ENCODE data around the gene DNAJC1.

Gene DNAJC1

GRCh38 chr10:21797984-21798765 lies 205.4 kb downstream of the DNAJC1 start:
- no peak for DNase-seq
- Histone ChIP-seq H3K27me3 (replicated peaks in 2 of 5; ENCODE audit: control insufficient read depth in 4 of 5, insufficient read depth in 5 of 5, low read length in 4 of 5) (no peaks in the 10 kb centered on the region), H3K9me3 (ENCODE audit: control extremely low read depth in 1 of 5, control insufficient read depth in 4 of 5, insufficient read depth in 2 of 5, low read depth in 1 of 5, low read length in 4 of 5) (peaks cover 0 to 3% (median under 1%) of the 10 kb centered on the region in 5 experiments), H3K4me1 (ENCODE audit: control extremely low read depth in 1 of 4, control insufficient read depth in 4 of 4, insufficient read depth in 4 of 4, low read length in 3 of 4) (no peaks in the 10 kb centered on the region), H3K4me3 (ENCODE audit: control insufficient read depth in 1 of 7, extremely low read depth in 1 of 7, insufficient read depth in 4 of 7, low read depth in 2 of 7, low read length in 6 of 7) (no peak overlapping the region), H3K27ac (ENCODE audit: insufficient read depth in 1 of 2, low read depth in 1 of 2, low read length in 2 of 2, poor library complexity in 1 of 2, severe bottlenecking in 2 of 2) (no peak overlapping the region), H3K36me3 (ENCODE audit: control insufficient read depth in 4 of 4, insufficient read depth in 4 of 4, low read length in 3 of 4) (peaks cover 2 to 39% (median 7%) of the 10 kb centered on the region in 4 experiments)
- ChIA-PET POLR2A (no interaction called here), CTCF (no interaction called here)
- WGBS (ENCODE audit: insufficient coverage) = 88% methylated on average over 5 of the region's 5 CpGs

- Histone ChIP-seq H3K27me3 (replicated peaks in 2 of 5; ENCODE audit: control insufficient read depth in 4 of 5, insufficient read depth in 5 of 5, low read length in 4 of 5) (no peaks in the 10 kb centered on the region), H3K4me1 (ENCODE audit: control extremely low read depth in 1 of 4, control insufficient read depth in 4 of 4, insufficient read depth in 4 of 4, low read length in 3 of 4) (no peaks in the 10 kb centered on the region), H3K4me3 (ENCODE audit: control insufficient read depth in 1 of 7, extremely low read depth in 1 of 7, insufficient read depth in 4 of 7, low read depth in 2 of 7, low read length in 6 of 7) (no peak overlapping the region), H3K36me3 (ENCODE audit: control insufficient read depth in 4 of 4, insufficient read depth in 4 of 4, low read length in 3 of 4) (peaks cover 2 to 41% (median 7%) of the 10 kb centered on the region in 4 experiments), H3K27ac (ENCODE audit: insufficient read depth in 1 of 2, low read depth in 1 of 2, low read length in 2 of 2, poor library complexity in 1 of 2, severe bottlenecking in 2 of 2) (no peak overlapping the region), H3K9me3 (ENCODE audit: control extremely low read depth in 1 of 5, control insufficient read depth in 4 of 5, insufficient read depth in 2 of 5, low read depth in 1 of 5, low read length in 4 of 5) (peaks cover 0 to 3% (median 2%) of the 10 kb centered on the region in 5 experiments)
- DNase-seq = no peak
- ChIA-PET POLR2A (no interaction called here), CTCF (no interaction called here)
- no CpG with 5 or more reads among the region's 3 CpGs for WGBS (ENCODE audit: insufficient coverage)
Observed at GRCh38 chr10:21797533-21797932, 206.0 kb downstream of the DNAJC1 start.

GRCh38 chr10:21791276-21791675 lies 212.3 kb downstream of the DNAJC1 start:
- Histone ChIP-seq H3K4me3 (ENCODE audit: control insufficient read depth in 1 of 7, extremely low read depth in 1 of 7, insufficient read depth in 4 of 7, low read depth in 2 of 7, low read length in 6 of 7) (no peak overlapping the region), H3K27me3 (replicated peaks in 2 of 5; ENCODE audit: control insufficient read depth in 4 of 5, insufficient read depth in 5 of 5, low read length in 4 of 5) (no peaks in the 10 kb centered on the region), H3K4me1 (ENCODE audit: control extremely low read depth in 1 of 4, control insufficient read depth in 4 of 4, insufficient read depth in 4 of 4, low read length in 3 of 4) (no peaks in the 10 kb centered on the region), H3K36me3 (ENCODE audit: control insufficient read depth in 4 of 4, insufficient read depth in 4 of 4, low read length in 3 of 4) (peaks cover 0 to 15% (median 4%) of the 10 kb centered on the region in 4 experiments), H3K9me3 (ENCODE audit: control extremely low read depth in 1 of 5, control insufficient read depth in 4 of 5, insufficient read depth in 2 of 5, low read depth in 1 of 5, low read length in 4 of 5) (peaks cover 0 to 16% (median 4%) of the 10 kb centered on the region in 5 experiments), H3K27ac (ENCODE audit: insufficient read depth in 1 of 2, low read depth in 1 of 2, low read length in 2 of 2, poor library complexity in 1 of 2, severe bottlenecking in 2 of 2) (no peak overlapping the region)
- ChIA-PET CTCF (no interaction called here), POLR2A (no interaction called here)
- WGBS (ENCODE audit: insufficient coverage) = no CpG with 5 or more reads among the region's 2 CpGs
- DNase-seq = no peak

- Histone ChIP-seq H3K9me3 (ENCODE audit: control extremely low read depth in 1 of 5, control insufficient read depth in 4 of 5, insufficient read depth in 2 of 5, low read depth in 1 of 5, low read length in 4 of 5) (peaks cover 0 to 9% (median 2%) of the 10 kb centered on the region in 5 experiments), H3K4me3 (ENCODE audit: control insufficient read depth in 1 of 7, extremely low read depth in 1 of 7, insufficient read depth in 4 of 7, low read depth in 2 of 7, low read length in 6 of 7) (no peak overlapping the region), H3K27ac (ENCODE audit: insufficient read depth in 1 of 2, low read depth in 1 of 2, low read length in 2 of 2, poor library complexity in 1 of 2, severe bottlenecking in 2 of 2) (no peak overlapping the region), H3K4me1 (ENCODE audit: control extremely low read depth in 1 of 4, control insufficient read depth in 4 of 4, insufficient read depth in 4 of 4, low read length in 3 of 4) (no peaks in the 10 kb centered on the region), H3K36me3 (ENCODE audit: control insufficient read depth in 4 of 4, insufficient read depth in 4 of 4, low read length in 3 of 4) (peaks cover 0 to 12% (median 6%) of the 10 kb centered on the region in 4 experiments), H3K27me3 (replicated peaks in 2 of 5; ENCODE audit: control insufficient read depth in 4 of 5, insufficient read depth in 5 of 5, low read length in 4 of 5) (no peaks in the 10 kb centered on the region)
- WGBS (ENCODE audit: insufficient coverage) = 100% methylated on average over 1 of the region's 1 CpG
- POLR2A ChIA-PET = no interaction called here
- CTCF ChIA-PET = no interaction called here
- DNase-seq = no peak
Observed at GRCh38 chr10:21776883-21777282, 226.6 kb downstream of the DNAJC1 start.

- Histone ChIP-seq H3K4me3 (ENCODE audit: control insufficient read depth in 1 of 7, extremely low read depth in 1 of 7, insufficient read depth in 4 of 7, low read depth in 2 of 7, low read length in 6 of 7) (no peak overlapping the region), H3K27ac (ENCODE audit: insufficient read depth in 1 of 2, low read depth in 1 of 2, low read length in 2 of 2, poor library complexity in 1 of 2, severe bottlenecking in 2 of 2) (no peak overlapping the region), H3K4me1 (ENCODE audit: control extremely low read depth in 1 of 4, control insufficient read depth in 4 of 4, insufficient read depth in 4 of 4, low read length in 3 of 4) (no peaks in the 10 kb centered on the region), H3K27me3 (replicated peaks in 2 of 5; ENCODE audit: control insufficient read depth in 4 of 5, insufficient read depth in 5 of 5, low read length in 4 of 5) (no peaks in the 10 kb centered on the region), H3K9me3 (ENCODE audit: control extremely low read depth in 1 of 5, control insufficient read depth in 4 of 5, insufficient read depth in 2 of 5, low read depth in 1 of 5, low read length in 4 of 5) (peaks cover 0 to 3% (median 0%) of the 10 kb centered on the region in 5 experiments), H3K36me3 (ENCODE audit: control insufficient read depth in 4 of 4, insufficient read depth in 4 of 4, low read length in 3 of 4) (peaks cover 0 to 9% (median 0%) of the 10 kb centered on the region in 4 experiments)
- DNase-seq = no peak
- ChIA-PET CTCF (no interaction called here), POLR2A (no interaction called here)
- WGBS (ENCODE audit: insufficient coverage) = 100% methylated on average over 4 of the region's 4 CpGs
Observed at GRCh38 chr10:21771219-21771618, 232.3 kb downstream of the DNAJC1 start.

- POLR2A ChIA-PET = no interaction called here
- CTCF ChIA-PET = interaction anchor here (1.0 kb wide), 1 partner anchor 36 kb away, joined by 3 read pairs; no protein-coding TSS in a partner anchor
- Histone ChIP-seq H3K4me1 (ENCODE audit: control extremely low read depth in 1 of 4, control insufficient read depth in 4 of 4, insufficient read depth in 4 of 4, low read length in 3 of 4) (no peaks in the 10 kb centered on the region), H3K27me3 (replicated peaks in 2 of 5; ENCODE audit: control insufficient read depth in 4 of 5, insufficient read depth in 5 of 5, low read length in 4 of 5) (no peaks in the 10 kb centered on the region), H3K36me3 (ENCODE audit: control insufficient read depth in 4 of 4, insufficient read depth in 4 of 4, low read length in 3 of 4) (peaks cover 0 to 4% (median 1%) of the 10 kb centered on the region in 4 experiments), H3K27ac (ENCODE audit: insufficient read depth in 1 of 2, low read depth in 1 of 2, low read length in 2 of 2, poor library complexity in 1 of 2, severe bottlenecking in 2 of 2) (no peak overlapping the region), H3K4me3 (ENCODE audit: control insufficient read depth in 1 of 7, extremely low read depth in 1 of 7, insufficient read depth in 4 of 7, low read depth in 2 of 7, low read length in 6 of 7) (no peak overlapping the region), H3K9me3 (ENCODE audit: control extremely low read depth in 1 of 5, control insufficient read depth in 4 of 5, insufficient read depth in 2 of 5, low read depth in 1 of 5, low read length in 4 of 5) (no peaks in the 10 kb centered on the region)
- WGBS (ENCODE audit: insufficient coverage) = 88% methylated on average over 1 of the region's 3 CpGs
- no peak for DNase-seq
Observed at GRCh38 chr10:21769041-21769440, 234.5 kb downstream of the DNAJC1 start.

GRCh38 chr10:21764466-21765189 lies 238.9 kb downstream of the DNAJC1 start:
- Histone ChIP-seq H3K27me3 (replicated peaks in 2 of 5; ENCODE audit: control insufficient read depth in 4 of 5, insufficient read depth in 5 of 5, low read length in 4 of 5) (no peaks in the 10 kb centered on the region), H3K4me3 (ENCODE audit: control insufficient read depth in 1 of 7, extremely low read depth in 1 of 7, insufficient read depth in 4 of 7, low read depth in 2 of 7, low read length in 6 of 7) (no peak overlapping the region), H3K27ac (ENCODE audit: insufficient read depth in 1 of 2, low read depth in 1 of 2, low read length in 2 of 2, poor library complexity in 1 of 2, severe bottlenecking in 2 of 2) (no peak overlapping the region), H3K4me1 (ENCODE audit: control extremely low read depth in 1 of 4, control insufficient read depth in 4 of 4, insufficient read depth in 4 of 4, low read length in 3 of 4) (no peaks in the 10 kb centered on the region), H3K36me3 (ENCODE audit: control insufficient read depth in 4 of 4, insufficient read depth in 4 of 4, low read length in 3 of 4) (peaks cover 0 to 5% (median 0%) of the 10 kb centered on the region in 4 experiments), H3K9me3 (ENCODE audit: control extremely low read depth in 1 of 5, control insufficient read depth in 4 of 5, insufficient read depth in 2 of 5, low read depth in 1 of 5, low read length in 4 of 5) (no peaks in the 10 kb centered on the region)
- CTCF ChIA-PET = no interaction called here
- POLR2A ChIA-PET = no interaction called here
- DNase-seq = no peak
- WGBS (ENCODE audit: insufficient coverage) = 83% methylated on average over 1 of the region's 5 CpGs
